ENCODE data around the gene MACROH2A1.

GRCh38 chr5:135434591-135435466 lies 35.8 kb upstream of the MACROH2A1 start:
- TF ChIP-seq CTCF (conservative IDR thresholded peaks at IDR 0.05 in 1 of 2, IDR thresholded peaks at IDR 0.05 in 1 of 2; ENCODE audit: low read depth in 1 of 2, low read length in 2 of 2) = no peak
- no peak for TF ChIP-seq EZH2 (IDR thresholded peaks at IDR 0.05; ENCODE audit: low read length, missing control alignments)
